Urinary bladder (tissue), 4 donors: Measurements from ENCODE around the gene RPL10A. TPM values are rescaled to one million over a fixed set of nuclear protein-coding genes. Genes with fewer than 3 reads are reported as not detected.

Source experiments
- DNase-seq: peaks from one replicate; pipeline ENCODE4 v3.0.0-alpha.2; 2015; ENCODE audit errors: extremely low spot score
- H3K27ac ChIP-seq: one replicate; pipeline ENCODE4 v1.5.1; 2013; ENCODE audit warnings: low read depth, mild to moderate bottlenecking, moderate library complexity
- H3K36me3 ChIP-seq: one replicate; pipeline ENCODE4 v1.6.1; 2013; ENCODE audit warnings: mild to moderate bottlenecking, moderate library complexity; ENCODE audit not compliant: insufficient read depth
- H3K4me1 ChIP-seq: one replicate; pipeline ENCODE4 v1.6.1; 2013; ENCODE audit warnings: mild to moderate bottlenecking, moderate library complexity; ENCODE audit not compliant: insufficient read depth
- H3K4me3 ChIP-seq: one replicate; pipeline ENCODE4 v1.5.1; 2013; ENCODE audit warnings: low read depth, low read length
- WGBS: extraction: QIAGEN DNeasy Blood & Tissue Kit; methylation state at CpG from one replicate; pipeline ENCODE4 v1.1.7; 2013; 5-methylcytosine and 5-hydroxymethylcytosine counted together
- polyA plus RNA-seq: library from polyadenylated mRNA; stranded (reverse); fragments of 200-250 nt; gene quantifications from one replicate; pipeline ENCODE4 v1.2.3, GENCODE V29; 2013
- total RNA-seq: library from RNA; depleted of rRNA; stranded (reverse); fragments of >200 nt; gene quantifications from one replicate; pipeline ENCODE4 v1.2.3, GENCODE V29; 2014
- donor health status: healthy with polysubstance abuse.
- donor health status: healthy.

The RPL10A gene
- total and polyA plus RNA-seq, 2 donors, result 2,015 to 2,572 TPM

DNA sequence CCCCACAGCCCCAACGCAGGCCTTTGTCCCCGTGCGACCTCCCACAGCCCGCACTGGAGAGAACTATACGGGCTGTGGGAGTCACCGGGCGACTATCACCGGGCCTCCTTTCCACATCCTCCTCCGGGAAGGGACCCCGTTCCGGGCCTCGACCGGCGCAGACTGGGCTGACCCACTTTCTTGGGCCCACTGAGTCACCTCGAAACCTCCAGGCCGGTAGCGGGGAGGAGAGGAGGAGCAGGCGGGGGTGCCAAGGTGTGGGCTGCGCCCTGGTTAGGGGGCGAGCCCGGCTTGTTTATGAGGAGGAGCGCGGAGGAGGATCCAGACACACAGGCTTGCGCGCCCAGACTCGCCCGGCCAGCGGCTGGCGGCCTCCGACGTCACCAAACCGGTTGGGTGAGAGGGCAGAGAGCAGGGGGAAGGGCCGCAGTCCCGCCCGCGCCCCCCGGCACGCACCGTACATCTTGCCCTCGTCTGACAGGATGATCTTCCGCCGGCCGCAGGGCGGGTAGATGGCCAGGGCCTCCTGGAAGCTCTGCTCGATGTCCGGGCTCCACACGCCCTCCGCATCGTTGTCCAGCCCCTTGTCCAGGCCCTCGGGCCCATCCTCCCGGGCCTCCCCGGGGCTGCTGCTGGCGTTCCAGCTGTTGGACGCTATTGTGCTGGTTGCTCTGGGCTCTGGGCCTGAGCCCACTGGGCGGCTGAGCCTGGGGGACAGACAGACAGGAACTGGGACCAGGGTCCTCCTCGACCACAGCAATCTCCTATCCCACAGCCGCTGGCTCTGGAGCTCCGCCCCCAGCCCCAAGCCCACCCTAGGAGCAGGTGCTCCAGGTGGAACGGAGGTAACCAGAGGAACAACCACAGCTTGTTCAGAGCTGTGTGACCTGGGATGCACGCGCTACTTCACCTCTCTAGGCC lies 18.1 kb downstream of the RPL10A start:
- no peaks in the 10 kb centered on the region for H3K36me3 ChIP-seq
- peaks cover 7% of the 10 kb centered on the region for H3K4me1 ChIP-seq
- no peak for DNase-seq
- H3K4me3 ChIP-seq, result no peak overlapping the region
- WGBS, result 24% methylated on average over 61 of the region's 61 CpGs
- peak overlapping the region; percentile 90 for H3K27ac ChIP-seq

GRCh38 chr6:35487658-35488516 lies 19.7 kb downstream of the RPL10A start:
- Histone ChIP-seq H3K4me1 (peaks cover 7% of the 10 kb centered on the region), H3K4me3 (no peak overlapping the region), H3K27ac (peak overlapping the region; percentile 84), H3K36me3 (no peaks in the 10 kb centered on the region)
- DNase-seq, result no peak
- WGBS, result 30% methylated on average over 9 of the region's 9 CpGs

GRCh38 chr6:35488517-35488862 lies 20.3 kb downstream of the RPL10A start:
- Histone ChIP-seq H3K27ac (peak overlapping the region; percentile 84), H3K4me3 (no peak overlapping the region), H3K4me1 (peaks cover 7% of the 10 kb centered on the region), H3K36me3 (no peaks in the 10 kb centered on the region)
- no peak for DNase-seq
- 63% methylated on average over 9 of the region's 9 CpGs for WGBS

DNA sequence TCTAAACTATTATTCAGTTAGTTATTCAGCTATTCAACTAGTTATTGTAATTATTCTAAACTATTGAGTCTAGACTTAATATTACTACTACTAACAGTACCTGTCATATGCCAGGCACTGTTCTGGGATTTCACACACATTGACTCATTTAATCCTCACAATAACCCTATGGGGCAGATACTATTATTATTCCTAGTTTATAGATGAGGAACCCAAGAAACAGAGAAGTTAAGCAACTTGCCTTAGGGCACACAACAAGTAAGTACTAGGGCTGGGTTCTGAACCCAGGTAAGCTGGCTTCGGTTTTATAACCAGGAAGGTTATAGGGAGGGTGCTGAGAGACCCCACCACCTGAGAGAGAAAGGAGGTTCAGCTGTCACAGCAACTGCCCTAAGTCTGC lies 20.9 kb downstream of the RPL10A start:
- no peak overlapping the region for H3K4me3 ChIP-seq
- no peak for DNase-seq
- WGBS, result 67% methylated on average over 1 of the region's 1 CpG
- H3K36me3 ChIP-seq, result no peaks in the 10 kb centered on the region
- peaks cover 7% of the 10 kb centered on the region for H3K4me1 ChIP-seq
- H3K27ac ChIP-seq, result peak overlapping the region; percentile 75

DNA sequence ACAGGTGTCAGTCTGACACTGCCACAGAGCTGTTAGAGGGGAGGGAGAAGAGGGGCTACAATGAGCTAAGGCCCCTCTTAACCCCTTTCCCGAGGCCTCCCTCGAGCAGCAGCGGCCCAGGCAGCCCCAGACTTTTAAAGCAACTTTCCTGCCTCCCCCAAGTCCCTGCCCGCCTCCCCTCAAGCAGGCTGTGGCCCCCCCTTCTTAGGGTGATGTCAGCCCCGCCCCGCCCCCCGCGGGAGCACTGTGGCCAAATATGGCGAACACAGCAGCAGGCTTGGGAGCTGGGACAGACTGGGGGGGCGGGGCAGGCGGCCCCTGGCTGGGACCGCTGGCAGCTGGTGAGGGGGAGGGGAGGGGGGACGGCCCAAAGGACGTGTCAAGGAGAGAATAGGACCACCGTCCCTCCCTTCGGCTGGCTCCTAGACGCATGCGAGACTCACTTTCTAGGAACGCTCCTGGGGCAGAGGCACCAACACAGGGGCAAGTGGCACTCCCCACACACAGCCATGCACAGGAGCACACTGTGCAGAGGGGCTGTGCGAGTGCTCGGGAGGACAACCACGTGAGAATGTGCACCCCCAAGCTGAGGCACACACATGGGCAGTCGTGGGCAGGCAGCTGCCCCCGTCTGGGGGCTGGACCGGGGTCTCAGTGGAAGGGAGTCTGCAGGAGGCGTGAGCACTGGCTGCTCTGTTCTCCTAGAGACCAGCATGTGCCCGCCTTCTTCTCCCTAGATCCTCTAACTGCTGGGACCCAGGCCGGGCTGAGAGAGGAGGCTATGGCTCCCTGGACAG lies 22.0 kb downstream of the RPL10A start:
- Histone ChIP-seq H3K27ac (peak overlapping the region; percentile 82), H3K4me3 (no peak overlapping the region), H3K36me3 (no peaks in the 10 kb centered on the region), H3K4me1 (peaks cover 7% of the 10 kb centered on the region)
- no peak for DNase-seq
- WGBS, result 10% methylated on average over 28 of the region's 28 CpGs

DNA sequence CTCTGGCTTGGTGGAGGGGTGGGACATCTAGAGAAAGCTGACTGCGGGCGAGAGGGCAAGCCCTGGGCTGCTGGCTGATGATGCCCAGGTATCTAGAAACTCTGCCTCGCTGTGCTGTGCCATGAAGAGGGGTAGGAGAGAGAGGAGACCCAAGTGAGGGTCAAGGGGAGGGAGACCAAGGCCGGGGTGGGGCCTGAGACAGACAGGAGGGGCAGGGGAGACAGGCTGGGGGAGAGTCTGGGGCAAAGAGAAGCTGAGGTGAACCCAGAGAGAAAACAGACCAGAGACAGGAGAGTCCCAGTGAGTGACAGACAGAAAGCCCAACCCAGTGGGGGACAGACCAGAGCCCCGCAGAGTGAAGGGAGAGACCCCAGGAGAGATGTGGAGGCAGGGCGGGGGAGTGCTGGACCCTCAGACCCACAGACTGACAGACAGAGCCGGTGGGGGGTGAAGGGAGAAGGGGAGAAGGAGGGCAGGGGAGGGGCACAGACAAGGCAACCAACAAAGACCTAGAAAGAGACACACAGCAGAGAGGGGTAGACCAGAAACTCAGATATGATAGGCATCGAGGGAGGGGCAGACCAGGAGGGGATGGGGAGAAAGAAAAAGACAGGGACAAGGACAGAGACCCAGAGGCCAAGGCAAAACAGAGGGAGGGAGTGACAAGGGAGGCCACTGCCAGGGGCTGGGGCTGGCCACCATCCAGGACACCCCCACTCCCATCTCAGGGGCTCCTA lies 22.8 kb downstream of the RPL10A start:
- Histone ChIP-seq H3K4me1 (peaks cover 4% of the 10 kb centered on the region), H3K27ac (peak overlapping the region; percentile 82), H3K4me3 (no peak overlapping the region), H3K36me3 (no peaks in the 10 kb centered on the region)
- 33% methylated on average over 8 of the region's 8 CpGs for WGBS
- DNase-seq, result no peak

DNA sequence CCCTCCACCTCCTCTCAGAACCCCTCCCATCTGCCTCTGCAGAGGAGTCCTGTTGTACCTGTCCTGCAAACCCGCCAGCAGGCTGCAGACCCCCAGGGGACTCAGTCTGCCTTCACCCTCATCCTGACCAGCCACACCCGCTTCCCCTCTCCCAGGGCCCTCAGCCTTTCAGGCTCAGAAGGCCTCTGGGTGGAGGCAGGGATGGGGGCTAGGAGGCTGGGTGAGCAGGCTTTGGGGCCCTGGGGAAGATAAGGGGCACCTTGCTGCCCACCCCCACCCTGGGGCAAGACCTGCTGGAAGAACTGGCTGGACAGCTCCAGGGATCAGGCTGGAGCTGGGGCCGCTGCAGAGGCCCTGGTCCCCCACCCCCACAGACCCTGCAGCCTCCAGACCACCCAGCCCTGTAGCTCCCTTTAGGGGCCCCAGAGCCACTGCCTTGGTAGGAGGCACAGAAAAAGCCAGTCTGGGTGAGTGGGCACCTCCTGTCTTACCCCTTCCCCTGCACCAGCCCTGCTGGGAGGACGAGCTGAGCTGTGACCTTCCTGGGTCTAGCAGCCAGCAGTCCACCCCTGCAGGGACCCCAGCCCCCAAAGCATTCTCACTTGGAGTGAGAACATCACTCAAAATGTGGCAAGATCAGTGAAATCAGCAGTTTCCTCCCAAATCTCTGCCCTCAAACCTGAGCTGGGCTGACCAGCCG lies 23.5 kb downstream of the RPL10A start:
- H3K36me3 ChIP-seq, result no peaks in the 10 kb centered on the region
- whole genome bisulfite sequencing, result 31% methylated on average over 5 of the region's 5 CpGs
- H3K4me3 ChIP-seq, result no peak overlapping the region
- H3K4me1 ChIP-seq, result peaks cover 3% of the 10 kb centered on the region
- no peak for DNase-seq
- H3K27ac ChIP-seq, result peak overlapping the region; percentile 58

DNA sequence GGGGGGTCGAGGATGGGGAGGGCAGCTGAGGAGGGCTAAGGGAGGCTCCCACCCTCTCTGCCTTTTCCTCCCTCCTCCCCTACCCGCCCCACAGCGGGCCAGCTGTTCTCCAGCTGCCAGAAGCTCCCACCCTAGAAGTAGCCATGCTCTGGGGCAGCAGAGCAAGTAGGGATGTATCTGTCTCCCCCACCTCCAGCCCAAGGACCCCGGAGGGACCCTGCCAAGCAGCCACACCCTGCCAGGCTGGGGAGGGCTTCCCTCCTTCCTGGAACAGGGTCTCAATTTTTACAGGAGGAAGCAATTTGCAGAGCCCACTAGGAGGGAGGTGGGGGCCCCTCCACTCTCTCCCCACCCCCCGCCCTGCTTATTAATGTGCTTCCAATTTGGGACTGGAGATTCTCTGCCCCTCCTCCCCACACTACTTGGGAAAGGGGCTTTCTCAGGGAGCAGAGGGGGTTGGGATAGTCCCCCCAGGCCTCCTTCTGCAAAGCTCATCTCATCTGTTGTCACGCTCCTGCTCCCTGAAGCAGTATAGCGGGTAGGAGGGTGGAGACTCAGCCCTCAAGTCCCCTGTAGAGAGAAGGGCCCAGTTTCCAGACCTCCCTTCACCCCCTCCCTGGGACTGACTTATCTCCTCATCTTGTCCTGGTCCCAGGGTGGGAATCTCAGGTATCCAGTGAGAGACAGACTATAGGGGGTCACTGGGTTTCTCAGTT lies 24.2 kb downstream of the RPL10A start:
- Histone ChIP-seq H3K27ac (peak overlapping the region; percentile 58), H3K4me3 (no peak overlapping the region), H3K4me1 (peaks cover 2% of the 10 kb centered on the region), H3K36me3 (no peaks in the 10 kb centered on the region)
- no peak for DNase-seq
- WGBS, result 20% methylated on average over 7 of the region's 7 CpGs

DNA sequence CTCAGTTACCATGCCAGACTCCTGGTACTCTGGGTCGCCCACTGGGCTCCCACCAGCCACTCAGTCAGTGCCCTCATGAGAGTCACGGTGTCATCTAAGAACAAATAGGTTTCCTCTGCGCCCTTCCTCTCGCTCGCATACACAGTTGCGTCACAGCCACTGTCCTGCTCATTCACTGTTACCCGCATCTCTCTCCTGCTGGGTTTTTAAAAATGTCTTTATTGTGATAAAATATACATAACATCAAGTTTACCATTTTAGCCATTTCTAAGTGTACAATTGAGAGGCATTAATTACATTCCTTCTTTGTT lies 24.7 kb downstream of the RPL10A start:
- Histone ChIP-seq H3K4me1 (peaks cover 2% of the 10 kb centered on the region), H3K4me3 (no peak overlapping the region), H3K36me3 (no peaks in the 10 kb centered on the region), H3K27ac (peak overlapping the region; percentile 55)
- whole genome bisulfite sequencing, result 48% methylated on average over 7 of the region's 7 CpGs
- no peak for DNase-seq

GRCh38 chr6:35493307-35493983 lies 25.2 kb downstream of the RPL10A start:
- no peak for DNase-seq
- H3K4me3 ChIP-seq, result no peak overlapping the region
- 70% methylated on average over 28 of the region's 28 CpGs for WGBS
- H3K36me3 ChIP-seq, result no peaks in the 10 kb centered on the region
- peaks cover 2% of the 10 kb centered on the region for H3K4me1 ChIP-seq
- H3K27ac ChIP-seq, result peak overlapping the region; percentile 41

DNA sequence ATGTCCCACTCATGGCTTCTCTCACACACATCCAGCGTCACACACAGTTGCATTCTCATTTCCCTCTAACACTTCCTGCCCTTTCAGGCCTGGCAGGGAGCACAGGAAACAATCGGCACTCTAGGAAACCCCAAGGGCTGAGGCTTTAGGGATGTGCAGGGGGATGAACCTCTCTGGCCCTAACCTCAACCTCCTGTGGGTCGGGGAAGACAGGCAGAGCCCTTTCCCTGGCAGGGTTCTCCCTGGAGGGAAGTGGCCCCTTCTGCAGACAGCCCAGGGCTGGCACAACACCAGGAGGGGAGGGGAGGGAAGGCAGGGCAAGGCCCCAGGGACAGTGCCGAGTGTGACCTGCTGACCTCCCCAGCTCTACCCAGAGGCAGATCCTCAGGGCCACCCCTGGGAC lies 26.0 kb downstream of the RPL10A start:
- no peak for DNase-seq
- Histone ChIP-seq H3K4me3 (no peak overlapping the region), H3K36me3 (no peaks in the 10 kb centered on the region), H3K4me1 (peaks cover 2% of the 10 kb centered on the region), H3K27ac (peak overlapping the region; percentile 51)
- 8% methylated on average over 4 of the region's 4 CpGs for WGBS
